Peyer's patch (tissue), 4 donors: Measurements from ENCODE around the gene HYAL1. TPM values are rescaled to one million over a fixed set of nuclear protein-coding genes. Genes with fewer than 3 reads are reported as not detected.

Experiments used
- DNase-seq, 3 donors: peaks; one replicate each; pipeline ENCODE4 v3.0.0-alpha.2; 2017 to 2019
- H3K27ac ChIP-seq, 4 donors: fragments of 200-600 bp; sonication (generic); one replicate each; pipeline ENCODE4 v1.5.1; 2016 to 2019
- H3K27me3 ChIP-seq, 2 donors: fragments of 200-600 bp; sonication (generic); one replicate each; pipeline ENCODE4 v1.5.1; 2019
- H3K36me3 ChIP-seq, 3 donors: fragments of 200-600 bp; sonication (generic); one replicate each; pipeline ENCODE4 v1.5.1; 2016 to 2019
- H3K4me1 ChIP-seq, 4 donors: fragments of 200-600 bp; sonication (generic); one replicate each; pipeline ENCODE4 v1.5.1; 2016 to 2019
- H3K4me3 ChIP-seq, 4 donors: fragments of 200-600 bp; sonication (generic); 1 replicate in 3 of 4; 2 replicates in 1 of 4; pipeline ENCODE4 v1.5.1; 2016 to 2019; ENCODE audit warnings: mild to moderate bottlenecking in 1 of 4
- H3K9me3 ChIP-seq, 4 donors: fragments of 200-600 bp; sonication (generic); one replicate each; pipeline ENCODE4 v1.5.1; 2016 to 2019; ENCODE audit warnings: mild to moderate bottlenecking in 1 of 4
- CTCF ChIP-seq, 6 experiments: fragments of 450-650 bp in 4 of 6; fragments of 200-600 bp in 2 of 6; sonication (generic) in 1 of 6; IDR thresholded peaks; one replicate each; pipeline ENCODE4 v1.5.1; 2017 to 2019; ENCODE audit warnings: antibody characterized with exemption in 6 of 6, mild to moderate bottlenecking in 3 of 6, moderate library complexity in 1 of 6
- POLR2A ChIP-seq, 2 donors: fragments of 450-650 bp; IDR thresholded peaks; one replicate each; pipeline ENCODE4 v1.5.1; 2017; ENCODE audit warnings: antibody characterized with exemption in 2 of 2, mild to moderate bottlenecking in 2 of 2, moderate library complexity in 2 of 2
- total RNA-seq, 4 donors: library from RNA; depleted of rRNA; stranded (reverse); fragments of >200 nt; gene quantifications; one replicate each; pipeline ENCODE4 v1.1.0, GENCODE V29; 2016

Gene HYAL1
- total RNA-seq, 4 donors from 2014 or later = 1.2 to 5.1 (median 4.6) TPM

GRCh38 chr3:50293079-50293801, 10.1 kb downstream of the HYAL1 start:
- Histone ChIP-seq H3K36me3 (peaks cover 0 to 25% (median 0%) of the 10 kb centered on the region in 3 donors), H3K4me3 (peak overlapping the region in 2 of 4 donors; percentile 93 to 97), H3K27ac (peak overlapping the region; percentile 77 to 85 (median 80)), H3K4me1 (peaks cover 0 to 27% (median 12%) of the 10 kb centered on the region in 4 donors), H3K9me3 (no peaks in the 10 kb centered on the region), H3K27me3 (no peaks in the 10 kb centered on the region)
- TF ChIP-seq CTCF (IDR thresholded peaks at IDR 0.05) (no peak), POLR2A (IDR thresholded peaks at IDR 0.05) (no peak)
- DNase-seq = peak in 1 of 3 donors; percentile 49

- Histone ChIP-seq H3K9me3 (no peaks in the 10 kb centered on the region), H3K27me3 (no peaks in the 10 kb centered on the region), H3K4me1 (peaks cover 0 to 18% (median 9%) of the 10 kb centered on the region in 4 donors), H3K4me3 (peak within 1 kb of the TSS; percentile 85 to 99 (median 95)), H3K27ac (peak within 1 kb of the TSS; percentile 79 to 89 (median 83)), H3K36me3 (peaks cover 0 to 33% (median 0%) of the 10 kb centered on the region in 3 donors)
- TF ChIP-seq POLR2A (IDR thresholded peaks at IDR 0.05) (peak; percentile 49 to 59), CTCF (IDR thresholded peaks at IDR 0.05) (no peak)
- DNase-seq = peak; percentile 96 to 99 (median 97)
Observed at GRCh38 chr3:50292159-50293078, 11.0 kb downstream of the HYAL1 start, which contains the start of gene IFRD2. IFRD2 (minus strand) TSS chr3:50292429; CDS start chr3:50292274, 155 bp downstream.

- Histone ChIP-seq H3K4me1 (peaks cover 0 to 15% (median 9%) of the 10 kb centered on the region in 4 donors), H3K4me3 (no peak overlapping the region), H3K36me3 (peaks cover 0 to 38% (median 0%) of the 10 kb centered on the region in 3 donors), H3K27me3 (no peaks in the 10 kb centered on the region), H3K9me3 (no peaks in the 10 kb centered on the region), H3K27ac (peak overlapping the region in 2 of 4 donors; percentile 72 to 85)
- DNase-seq = peak in 2 of 3 donors; percentile 53 to 54
- TF ChIP-seq CTCF (IDR thresholded peaks at IDR 0.05) (no peak), POLR2A (IDR thresholded peaks at IDR 0.05) (no peak)
Observed at GRCh38 chr3:50290161-50290641, 13.2 kb downstream of the HYAL1 start.

- no peak overlapping the region for H3K4me3 ChIP-seq
- H3K27ac ChIP-seq = no peak overlapping the region
- DNase-seq = no peak
- H3K27me3 ChIP-seq = no peaks in the 10 kb centered on the region
- TF ChIP-seq POLR2A (IDR thresholded peaks at IDR 0.05) = no peak
- TF ChIP-seq CTCF (IDR thresholded peaks at IDR 0.05) = no peak
- peaks cover 0 to 38% (median 0%) of the 10 kb centered on the region in 3 donors for H3K36me3 ChIP-seq
- H3K4me1 ChIP-seq = peaks cover 0 to 15% (median 9%) of the 10 kb centered on the region in 4 donors
- no peaks in the 10 kb centered on the region for H3K9me3 ChIP-seq
Observed at GRCh38 chr3:50289130-50289529, 14.2 kb downstream of the HYAL1 start.

- DNase-seq = no peak
- H3K9me3 ChIP-seq = no peaks in the 10 kb centered on the region
- no peak for TF ChIP-seq CTCF (IDR thresholded peaks at IDR 0.05)
- no peak for TF ChIP-seq POLR2A (IDR thresholded peaks at IDR 0.05)
Observed at GRCh38 chr3:50288387-50289007, 14.9 kb downstream of the HYAL1 start.

More at GRCh38 chr3:50288387-50289007, 14.9 kb downstream of the HYAL1 start:
- Histone ChIP-seq H3K4me3 (no peak overlapping the region), H3K27ac (no peak overlapping the region), H3K36me3 (peaks cover 0 to 38% (median 0%) of the 10 kb centered on the region in 3 donors), H3K4me1 (peaks cover 0 to 15% (median 9%) of the 10 kb centered on the region in 4 donors), H3K27me3 (no peaks in the 10 kb centered on the region)
